ENCODE measurements around the gene LGALS7B.
A peak's percentile ranks its signal among the peaks of the same experiment; 100 is the strongest.
"Not testable (repeated sequence)": the region's sequence is repeated elsewhere in the genome, so short reads cannot be mapped to it uniquely, and the experiment has no call there.

Gene LGALS7B

DNA sequence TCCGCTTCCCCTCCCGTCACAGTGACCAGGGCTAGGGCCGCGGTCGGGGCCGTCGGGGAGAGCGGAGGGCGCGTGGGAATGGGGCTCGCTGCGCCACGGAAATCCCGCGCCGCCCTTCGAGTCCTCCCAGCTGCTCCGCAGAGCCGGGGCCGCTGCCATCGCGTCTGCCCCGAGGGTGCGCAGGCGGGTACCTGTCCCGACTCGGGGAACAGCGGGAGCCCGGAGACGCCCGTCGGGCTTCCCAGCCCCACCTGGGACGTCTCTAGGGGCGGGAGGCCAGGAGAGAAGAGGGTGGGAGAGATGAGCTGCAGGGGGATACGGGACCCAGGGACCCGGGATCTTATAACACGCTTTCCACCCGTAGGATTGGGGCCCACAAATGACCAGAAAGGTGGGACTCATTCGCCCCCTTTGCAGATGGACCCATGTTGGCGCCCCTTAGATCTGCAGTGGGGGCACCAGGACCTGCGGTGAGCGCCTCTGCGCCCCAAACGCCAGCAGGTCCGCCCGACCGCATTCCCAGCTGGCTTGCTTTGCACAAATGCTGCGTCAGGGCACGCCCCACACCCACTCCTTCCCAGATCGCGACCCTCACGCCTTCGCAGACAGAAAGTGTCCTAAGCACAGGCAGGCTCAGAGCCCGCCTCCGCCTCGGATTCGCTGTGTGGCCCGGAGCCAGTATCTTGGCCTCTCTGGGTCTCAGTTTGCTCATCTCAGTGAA, 18.6 kb upstream of the LGALS7B start:
- not testable (repeated sequence) for DNase-seq

DNA sequence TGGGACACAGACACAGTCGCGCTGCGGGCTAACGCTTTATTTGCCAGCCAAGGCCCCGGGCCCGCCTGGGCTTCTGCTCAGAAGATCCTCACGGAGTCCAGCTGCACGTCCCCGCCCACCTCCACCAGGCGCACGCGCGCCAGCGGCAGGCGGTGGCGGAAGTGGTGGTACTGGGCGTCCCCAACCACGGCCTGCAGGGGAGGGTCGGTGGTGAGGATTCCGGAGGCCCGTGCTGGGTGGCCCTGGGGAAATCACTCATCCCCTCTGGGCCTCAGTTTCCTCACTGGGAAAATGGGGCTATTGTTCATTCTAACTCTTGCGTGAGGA, 18.1 kb upstream of the LGALS7B start:
- not testable (repeated sequence) for DNase-seq

DNA sequence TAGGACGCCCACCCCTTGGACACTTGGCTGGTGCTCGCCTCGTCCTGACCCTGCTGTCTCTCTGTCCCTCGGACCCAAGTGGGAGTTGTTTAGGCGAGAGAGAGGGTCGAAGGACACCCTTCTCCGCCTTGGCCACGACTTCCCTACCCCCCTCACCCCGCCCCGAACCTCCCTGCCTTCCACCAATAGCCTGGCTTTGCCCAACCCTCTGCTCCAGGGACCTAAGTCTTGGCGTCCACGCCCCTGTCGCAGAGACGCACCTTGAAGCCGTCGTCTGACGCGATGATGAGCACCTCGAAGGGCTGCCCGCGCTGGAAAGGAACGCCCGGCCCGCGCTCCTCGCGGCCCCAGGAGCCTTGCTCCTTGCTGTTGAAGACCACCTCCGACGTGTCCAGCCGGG, 17.4 kb upstream of the LGALS7B start:
- not testable (repeated sequence) for DNase-seq

GRCh38 chr19:38773469-38774177, 15.4 kb upstream of the LGALS7B start, which contains the start of gene LGALS7:
Gene LGALS7, minus strand, starts transcription at chr19:38773517. Its CDS starts 25 bp downstream, at chr19:38773492.
- DNase-seq: no peak

- DNase-seq: no peak
Measured at GRCh38 chr19:38774181-38774950, 14.6 kb upstream of the LGALS7B start.

DNA sequence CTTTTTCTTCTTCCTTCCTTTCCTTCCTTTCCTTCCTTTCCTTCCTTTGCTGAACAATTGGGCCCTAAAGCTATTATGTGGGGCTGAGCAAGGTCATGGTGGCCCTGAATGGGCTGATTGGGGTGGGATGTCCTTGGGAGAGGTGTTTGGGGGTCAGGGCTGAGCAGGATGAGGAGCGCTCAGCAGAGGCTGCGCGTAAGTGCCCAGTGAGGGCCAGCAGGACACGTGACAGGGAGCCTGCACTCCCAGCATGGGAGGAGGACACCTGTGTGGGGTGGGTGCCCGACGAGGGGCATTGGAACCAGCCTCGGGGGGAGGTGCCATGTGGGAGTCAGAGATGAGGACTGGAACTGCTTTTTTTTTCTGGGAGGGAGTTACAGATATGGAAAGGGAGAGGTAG, 10.3 kb upstream of the LGALS7B start:
- no peak for DNase-seq

DNA sequence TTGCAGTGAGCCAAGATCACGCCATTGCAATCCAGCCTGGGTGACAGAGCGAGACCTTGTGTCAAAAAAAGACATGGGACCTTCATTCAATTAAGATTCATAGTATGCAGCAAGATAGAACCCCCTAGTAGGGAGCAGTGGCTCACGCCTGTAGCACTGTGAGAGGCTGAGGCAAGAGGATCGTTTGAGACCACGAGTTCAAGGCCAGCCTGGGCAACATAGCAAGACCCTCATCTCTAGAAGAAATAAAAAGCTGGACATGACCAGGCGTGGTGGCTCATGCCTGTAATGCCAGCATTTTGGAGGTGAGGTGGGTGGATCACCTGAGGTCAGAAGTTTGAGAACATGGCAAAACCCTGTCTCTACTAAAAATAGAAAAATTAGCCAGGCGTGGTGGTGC, 8.6 kb upstream of the LGALS7B start:
- no peak for DNase-seq

- DNase-seq: peak; percentile 76
Measured at GRCh38 chr19:38781058-38781457, 7.9 kb upstream of the LGALS7B start.

DNA sequence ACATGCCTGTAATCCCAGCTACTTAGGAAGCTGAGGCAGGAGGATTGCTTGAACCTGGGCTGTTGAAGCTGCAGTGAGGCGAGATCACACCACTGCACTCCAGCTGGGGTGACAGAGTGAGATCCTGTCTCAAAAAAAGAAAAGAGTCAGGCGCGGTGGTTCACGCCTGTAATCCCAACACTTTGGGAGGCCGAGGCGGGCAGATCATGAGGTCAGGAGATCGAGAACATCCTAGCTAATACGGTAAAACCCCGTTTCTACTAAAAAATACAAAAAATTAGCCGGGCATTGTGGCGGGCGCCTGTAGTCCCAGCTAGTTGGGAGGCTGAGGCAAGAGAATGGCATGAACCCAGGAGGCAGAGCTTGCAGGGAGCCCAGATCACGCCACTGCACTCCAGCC, 6.8 kb upstream of the LGALS7B start:
- DNase-seq: not testable (repeated sequence)

DNA sequence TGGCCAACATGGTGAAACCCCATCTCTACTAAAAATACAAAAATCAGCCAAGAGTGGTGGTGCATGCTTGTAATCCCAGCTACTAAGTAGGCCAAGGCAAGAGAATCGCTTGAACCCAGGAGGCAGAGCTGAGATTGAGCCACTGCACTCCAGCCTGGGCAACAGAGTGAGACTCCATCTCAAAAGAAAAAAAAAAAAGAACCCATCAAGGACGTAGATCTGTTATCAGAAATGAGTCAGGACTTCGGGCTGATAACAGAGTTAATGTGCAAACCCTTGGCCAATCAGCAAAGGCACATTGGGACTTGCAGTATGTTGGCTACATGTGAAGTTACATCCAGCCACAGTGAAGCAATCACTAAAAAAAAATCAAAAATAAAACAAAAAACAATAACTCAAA, 4.8 kb upstream of the LGALS7B start:
- DNase-seq: no peak

- no peak for DNase-seq
Measured at GRCh38 chr19:38785187-38785699, 3.8 kb upstream of the LGALS7B start.

GRCh38 chr19:38786061-38786460, 2.9 kb upstream of the LGALS7B start:
- DNase-seq: not testable (repeated sequence)

DNA sequence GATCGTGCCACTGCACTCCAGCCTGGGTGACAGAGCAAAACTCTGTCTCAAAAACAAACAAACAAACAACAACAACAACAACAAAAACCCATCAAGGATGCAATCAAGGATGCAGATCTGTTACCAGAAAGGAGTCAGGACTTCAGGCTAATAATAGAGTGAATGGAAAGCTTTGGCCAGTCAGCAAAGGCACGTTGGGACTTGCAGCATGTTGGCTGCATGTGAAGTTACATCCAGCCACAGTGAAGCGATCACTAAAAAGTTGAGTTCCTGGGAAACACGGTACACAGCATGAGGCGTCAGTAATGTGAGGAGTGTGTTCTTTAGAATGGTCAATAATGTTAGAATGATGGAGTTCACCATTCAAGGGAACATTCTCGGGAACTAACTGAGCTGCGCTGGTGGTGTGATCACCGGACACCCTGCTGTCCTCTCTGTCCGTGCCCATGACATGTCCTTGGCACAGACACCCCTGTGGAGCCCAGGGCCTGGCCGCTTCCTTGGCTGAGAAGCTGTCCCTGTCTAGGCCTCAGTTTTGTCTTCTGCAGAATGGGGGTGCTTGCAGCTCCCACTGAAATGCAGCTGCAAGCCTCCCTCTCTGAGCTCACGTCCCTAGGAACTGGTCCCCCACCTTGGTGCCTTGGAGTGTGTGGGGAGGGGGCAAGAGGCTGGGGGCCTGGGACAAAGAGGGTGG, 2.3 kb upstream of the LGALS7B start:
- DNase-seq: no peak

DNA sequence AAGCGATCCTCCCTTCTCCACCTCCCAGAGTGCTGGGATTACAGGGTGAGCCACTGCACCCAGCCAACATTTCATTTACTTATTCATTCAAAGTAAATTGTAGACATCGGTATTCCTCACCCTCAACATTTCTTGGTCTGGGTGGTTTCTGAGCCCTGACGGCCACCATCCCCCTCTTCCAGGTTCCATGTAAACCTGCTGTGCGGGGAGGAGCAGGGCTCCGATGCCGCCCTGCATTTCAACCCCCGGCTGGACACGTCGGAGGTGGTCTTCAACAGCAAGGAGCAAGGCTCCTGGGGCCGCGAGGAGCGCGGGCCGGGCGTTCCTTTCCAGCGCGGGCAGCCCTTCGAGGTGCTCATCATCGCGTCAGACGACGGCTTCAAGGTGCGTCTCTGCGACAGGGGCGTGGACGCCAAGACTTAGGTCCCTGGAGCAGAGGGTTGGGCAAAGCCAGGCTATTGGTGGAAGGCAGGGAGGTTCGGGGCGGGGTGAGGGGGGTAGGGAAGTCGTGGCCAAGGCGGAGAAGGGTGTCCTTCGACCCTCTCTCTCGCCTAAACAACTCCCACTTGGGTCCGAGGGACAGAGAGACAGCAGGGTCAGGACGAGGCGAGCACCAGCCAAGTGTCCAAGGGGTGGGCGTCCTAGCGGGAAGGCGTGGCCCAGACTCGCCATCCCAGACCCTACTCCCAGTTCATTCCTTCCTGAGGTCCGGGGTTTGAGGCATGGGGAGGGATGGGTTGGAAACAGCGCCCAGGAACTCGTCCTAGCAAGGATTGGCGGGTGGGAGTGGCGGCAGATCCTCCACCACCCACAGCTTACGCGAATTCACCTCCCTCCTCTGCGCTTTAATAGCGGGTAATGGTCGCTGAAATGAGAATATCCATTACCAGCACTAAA, 1.8 kb downstream of the LGALS7B start:
- DNase-seq: not testable (repeated sequence)

DNA sequence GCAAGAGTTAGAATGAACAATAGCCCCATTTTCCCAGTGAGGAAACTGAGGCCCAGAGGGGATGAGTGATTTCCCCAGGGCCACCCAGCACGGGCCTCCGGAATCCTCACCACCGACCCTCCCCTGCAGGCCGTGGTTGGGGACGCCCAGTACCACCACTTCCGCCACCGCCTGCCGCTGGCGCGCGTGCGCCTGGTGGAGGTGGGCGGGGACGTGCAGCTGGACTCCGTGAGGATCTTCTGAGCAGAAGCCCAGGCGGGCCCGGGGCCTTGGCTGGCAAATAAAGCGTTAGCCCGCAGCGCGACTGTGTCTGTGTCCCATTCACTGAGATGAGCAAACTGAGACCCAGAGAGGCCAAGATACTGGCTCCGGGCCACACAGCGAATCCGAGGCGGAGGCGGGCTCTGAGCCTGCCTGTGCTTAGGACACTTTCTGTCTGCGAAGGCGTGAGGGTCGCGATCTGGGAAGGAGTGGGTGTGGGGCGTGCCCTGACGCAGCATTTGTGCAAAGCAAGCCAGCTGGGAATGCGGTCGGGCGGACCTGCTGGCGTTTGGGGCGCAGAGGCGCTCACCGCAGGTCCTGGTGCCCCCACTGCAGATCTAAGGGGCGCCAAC, 2.6 kb downstream of the LGALS7B start:
- not testable (repeated sequence) for DNase-seq

- DNase-seq: no peak
Measured at GRCh38 chr19:38792250-38793111, 3.5 kb downstream of the LGALS7B start.

DNA sequence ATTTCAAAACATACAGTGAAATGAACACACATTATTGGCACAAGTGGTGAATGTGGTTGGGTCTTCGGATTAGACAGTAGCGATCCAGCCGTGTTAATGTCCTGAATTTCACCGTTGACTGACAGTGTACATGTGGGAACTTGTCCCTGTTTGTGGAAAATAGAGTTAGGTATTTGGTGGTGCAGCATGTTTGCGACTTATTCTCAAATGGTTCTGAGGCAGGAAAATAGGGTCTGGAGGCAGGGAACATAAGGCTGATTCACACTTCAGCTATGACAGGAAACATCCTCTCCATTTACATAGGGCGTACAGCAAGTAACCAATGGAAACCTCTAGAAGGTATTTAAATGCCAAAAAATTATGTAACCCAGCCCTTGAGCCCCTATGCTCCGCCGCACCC, 4.2 kb downstream of the LGALS7B start:
- DNase-seq: no peak

GRCh38 chr19:38793671-38794070, 4.7 kb downstream of the LGALS7B start:
- DNase-seq: no peak

DNA sequence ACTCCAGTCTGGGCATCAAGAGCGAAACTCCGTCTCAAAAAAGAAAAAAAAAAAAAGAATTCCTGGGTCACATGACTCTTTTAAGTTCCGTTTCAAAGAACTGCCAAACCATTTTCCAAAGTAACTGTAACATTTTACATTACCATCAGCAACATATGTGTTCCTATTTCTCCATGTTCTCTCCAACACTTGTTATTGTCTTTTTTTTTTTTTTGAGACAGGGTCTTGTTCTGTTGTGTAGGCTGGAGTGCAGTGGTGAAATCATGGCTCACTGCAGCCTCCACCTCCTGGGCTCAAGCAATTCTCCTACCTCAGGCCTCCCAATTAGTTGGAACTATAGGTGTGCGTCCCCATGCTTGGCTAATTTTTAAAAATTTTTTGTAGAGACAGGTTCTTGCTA, 6.5 kb downstream of the LGALS7B start:
- DNase-seq: no peak

- DNase-seq: no peak
Measured at GRCh38 chr19:38796154-38796553, 7.2 kb downstream of the LGALS7B start.

All from OCI-M1 (cell line).